NCI-H226 (cell line): Measurements from ENCODE around the gene MCAT.

ENCODE experiments used
- DNase-seq: peaks from one replicate; pipeline ENCODE4 v3.0.0-alpha.2; 2015

The MCAT gene

DNA sequence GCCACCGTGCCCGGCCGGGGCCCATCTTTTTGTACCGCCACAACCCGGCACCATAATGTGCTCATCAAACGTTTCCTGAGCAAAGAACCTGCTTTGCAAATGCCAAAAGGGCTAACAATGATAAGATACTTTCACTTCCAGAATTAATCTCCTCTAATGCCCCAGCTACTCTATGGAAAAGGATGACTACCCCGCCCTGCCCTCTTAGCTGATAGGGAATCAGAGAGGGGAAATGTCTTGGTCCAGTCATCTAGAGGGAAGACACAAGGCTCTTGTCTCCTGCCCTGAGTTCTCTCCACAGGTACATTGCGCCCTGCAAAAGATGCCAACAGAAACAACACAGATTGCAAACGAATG, 54.6 kb downstream of the MCAT start:
- no peak for DNase-seq

DNA sequence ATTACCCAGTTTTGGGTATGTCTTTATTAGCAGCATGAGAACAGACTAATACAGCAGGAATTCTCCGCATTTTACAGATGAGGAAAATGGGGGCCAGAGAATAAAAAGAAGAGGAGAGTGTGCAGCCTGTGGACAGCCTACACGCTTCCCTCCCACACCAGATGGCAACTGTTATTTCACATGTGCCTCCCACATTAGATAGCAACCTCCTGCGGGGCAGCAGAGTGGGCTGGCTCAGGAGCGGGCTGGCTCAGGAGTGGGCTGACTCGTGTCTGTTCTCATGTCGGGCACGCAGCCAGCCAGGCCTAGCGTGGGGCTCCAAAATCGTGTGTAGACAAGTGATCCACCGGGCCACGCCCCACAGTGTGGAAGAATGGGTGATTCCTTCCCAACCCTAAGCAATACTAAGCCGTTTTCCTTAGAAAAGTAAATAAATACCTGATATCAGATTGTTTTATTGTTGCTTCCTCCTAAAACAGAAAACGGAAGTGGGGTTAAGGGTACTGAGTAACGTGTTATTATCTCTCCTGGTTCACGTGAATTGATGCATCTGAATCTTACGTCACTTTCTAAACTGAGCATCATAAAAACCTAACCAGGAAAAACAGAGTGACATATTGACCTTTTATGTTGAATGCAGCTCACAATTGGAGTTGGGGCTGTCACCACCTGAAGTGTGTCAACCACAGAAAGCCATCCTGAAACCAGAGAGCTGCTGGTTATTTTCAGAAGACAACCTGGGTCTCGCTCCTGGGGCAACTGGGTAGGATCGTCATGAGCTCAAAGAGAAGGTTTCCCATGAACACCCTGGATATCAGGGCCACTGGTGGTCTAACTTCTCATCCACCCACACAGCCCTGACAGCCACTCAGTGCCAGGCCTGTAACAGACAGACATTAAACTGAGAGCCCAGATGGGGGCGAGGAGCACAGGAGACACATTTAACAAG, 57.3 kb downstream of the MCAT start:
- no peak for DNase-seq
